Panc1 (cell line): ENCODE measurements around the gene PRDX3.

Experiments
- CTCF ChIP-seq: fragments of 450-650 bp; IDR thresholded peaks from 2 replicates; pipeline ENCODE4 v1.5.1; 2017; ENCODE audit warnings: mild to moderate bottlenecking
- POLR2AphosphoS5 ChIP-seq: IDR thresholded peaks from 2 replicates; pipeline ENCODE4 v1.6.1; 2012; ENCODE audit warnings: mild to moderate bottlenecking, low read depth, low read length, moderate library complexity
- REST ChIP-seq, 2 experiments: IDR thresholded peaks; 2 replicates each; pipeline ENCODE4 v1.6.1; 2011 to 2012; ENCODE audit warnings: low read depth in 2 of 2, control low read depth in 1 of 2, low read length in 1 of 2, mild to moderate bottlenecking in 1 of 2, moderate library complexity in 1 of 2; ENCODE audit not compliant: insufficient read depth in 1 of 2
- SIN3A ChIP-seq: IDR thresholded peaks from 2 replicates; pipeline ENCODE4 v1.6.1; 2012; ENCODE audit warnings: low read depth, mild to moderate bottlenecking, low read length, moderate library complexity, borderline replicate concordance; ENCODE audit not compliant: insufficient read depth

GRCh38 chr10:119222966-119223386, 44.4 kb upstream of the PRDX3 start:
- TF ChIP-seq SIN3A (no peak), POLR2AphosphoS5 (no peak), CTCF (no peak), REST (IDR thresholded peaks at IDR 0.05; ENCODE audit: insufficient read depth in 1 of 2, low read depth in 2 of 2, low read length in 1 of 2) (no peak)
